Muscle layer of duodenum (tissue), 2 donors: ENCODE measurements around the gene NPAS2.

Experiments
- H3K27ac ChIP-seq: one replicate; pipeline ENCODE4 v1.7.0; 2013; ENCODE audit warnings: mild to moderate bottlenecking, low read length
- H3K27me3 ChIP-seq: one replicate; pipeline ENCODE4 v1.7.0; 2013; ENCODE audit warnings: low read depth, mild to moderate bottlenecking, control low read depth, low read length
- H3K36me3 ChIP-seq, 2 donors: one replicate each; pipeline ENCODE4 v1.7.0; 2013; ENCODE audit warnings: low read length in 2 of 2, control low read depth in 1 of 2, mild to moderate bottlenecking in 1 of 2; ENCODE audit not compliant: insufficient read depth in 2 of 2, control insufficient read depth in 1 of 2
- H3K4me1 ChIP-seq, 2 donors: one replicate each; pipeline ENCODE4 v1.7.0; 2013; ENCODE audit warnings: low read length in 2 of 2, mild to moderate bottlenecking in 2 of 2, control low read depth in 1 of 2, moderate library complexity in 1 of 2; ENCODE audit not compliant: insufficient read depth in 2 of 2, control insufficient read depth in 1 of 2
- H3K4me3 ChIP-seq, 2 donors: one replicate each; pipeline ENCODE4 v1.7.0; 2013; ENCODE audit warnings: low read length in 2 of 2, low read depth in 1 of 2, mild to moderate bottlenecking in 1 of 2
- H3K9me3 ChIP-seq, 2 donors: one replicate each; pipeline ENCODE4 v1.7.0; 2013; ENCODE audit warnings: low read length in 2 of 2, control low read depth in 1 of 2, mild to moderate bottlenecking in 1 of 2; ENCODE audit not compliant: control insufficient read depth in 1 of 2
- donor health status: healthy.

Gene NPAS2

DNA sequence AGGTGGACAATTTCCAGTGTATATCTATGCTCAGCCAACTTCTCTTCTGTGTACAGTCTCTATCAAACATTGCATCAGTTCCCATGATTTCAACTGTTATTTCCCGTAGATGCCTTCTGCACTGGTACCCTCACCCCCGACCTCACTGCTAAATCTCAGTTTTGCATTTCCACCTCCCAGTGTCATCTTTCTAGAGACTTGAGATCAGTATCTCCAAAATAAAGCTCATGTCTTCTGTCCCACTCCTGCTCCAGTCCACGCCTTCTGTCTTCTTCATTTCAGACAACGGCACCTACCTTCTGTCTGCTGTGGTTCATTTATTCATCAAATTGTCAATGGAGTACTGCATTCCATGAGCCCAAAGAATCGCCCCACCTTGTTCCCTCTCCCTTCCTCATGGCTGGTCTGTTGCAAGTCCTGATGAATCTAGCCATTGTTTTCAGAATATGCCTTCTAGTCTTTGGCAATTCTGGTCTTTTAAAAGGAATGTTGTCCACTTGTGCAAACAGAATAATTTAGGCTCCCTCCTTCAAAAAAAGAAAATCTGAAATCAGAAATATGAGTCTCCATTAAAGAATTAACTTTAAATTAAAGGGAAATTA is 23.3 kb upstream of the NPAS2 start:
- Histone ChIP-seq H3K4me3 (no peak overlapping the region), H3K36me3 (no peaks in the 10 kb centered on the region), H3K4me1 (peaks cover 0 to 6% of the 10 kb centered on the region in 2 donors), H3K27ac (no peak overlapping the region), H3K27me3 (no peaks in the 10 kb centered on the region), H3K9me3 (no peaks in the 10 kb centered on the region)

DNA sequence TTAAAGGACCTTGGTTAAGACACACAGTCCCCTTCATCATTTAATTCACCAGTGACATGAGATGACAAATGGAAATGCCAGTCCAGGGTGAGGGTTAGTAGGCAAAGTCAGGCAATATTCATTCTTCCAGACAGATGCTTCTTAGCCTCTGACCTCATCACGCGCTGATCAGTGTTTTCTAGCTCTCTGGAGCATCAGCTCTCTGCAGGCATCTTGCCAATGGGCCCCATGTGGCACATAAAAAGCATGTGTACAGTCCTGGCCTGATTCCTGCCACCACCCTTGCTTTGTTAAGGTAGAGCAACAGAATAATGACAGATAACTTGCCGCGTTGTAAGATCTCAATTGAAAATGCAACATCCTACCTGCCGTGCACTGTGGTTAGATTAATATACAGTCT is 20.3 kb upstream of the NPAS2 start:
- H3K27ac ChIP-seq: no peak overlapping the region
- no peaks in the 10 kb centered on the region for H3K36me3 ChIP-seq

DNA sequence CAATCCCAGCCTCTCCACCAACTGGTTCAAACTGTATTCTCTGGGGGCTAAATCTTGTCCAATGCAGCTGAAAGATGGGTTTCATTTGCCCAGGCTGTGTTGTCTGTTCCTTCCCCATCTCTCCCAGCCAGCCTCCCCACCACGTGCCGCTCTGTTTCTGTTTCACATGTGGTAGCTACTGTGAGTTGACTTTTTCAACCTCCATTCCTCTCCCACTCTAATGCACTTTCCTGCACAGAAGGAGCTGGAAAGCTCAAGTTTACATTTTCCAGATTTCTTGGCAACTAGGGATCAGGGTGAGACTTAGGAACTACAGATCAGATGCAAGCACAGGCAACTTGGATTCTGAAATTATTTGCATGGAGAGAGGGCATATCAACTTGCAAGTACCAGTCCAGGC is 19.0 kb upstream of the NPAS2 start:
- no peaks in the 10 kb centered on the region for H3K27me3 ChIP-seq
- H3K9me3 ChIP-seq: no peaks in the 10 kb centered on the region
- no peak overlapping the region for H3K4me3 ChIP-seq
- H3K4me1 ChIP-seq: peaks cover 0 to 6% of the 10 kb centered on the region in 2 donors
- peak overlapping the region; percentile 40 for H3K27ac ChIP-seq
- H3K36me3 ChIP-seq: no peaks in the 10 kb centered on the region

More for the DNA sequence above, 20.3 kb upstream of the NPAS2 start:
- H3K27me3 ChIP-seq: no peaks in the 10 kb centered on the region
- H3K4me1 ChIP-seq: peaks cover 0 to 6% of the 10 kb centered on the region in 2 donors
- H3K9me3 ChIP-seq: no peaks in the 10 kb centered on the region
- no peak overlapping the region for H3K4me3 ChIP-seq

DNA sequence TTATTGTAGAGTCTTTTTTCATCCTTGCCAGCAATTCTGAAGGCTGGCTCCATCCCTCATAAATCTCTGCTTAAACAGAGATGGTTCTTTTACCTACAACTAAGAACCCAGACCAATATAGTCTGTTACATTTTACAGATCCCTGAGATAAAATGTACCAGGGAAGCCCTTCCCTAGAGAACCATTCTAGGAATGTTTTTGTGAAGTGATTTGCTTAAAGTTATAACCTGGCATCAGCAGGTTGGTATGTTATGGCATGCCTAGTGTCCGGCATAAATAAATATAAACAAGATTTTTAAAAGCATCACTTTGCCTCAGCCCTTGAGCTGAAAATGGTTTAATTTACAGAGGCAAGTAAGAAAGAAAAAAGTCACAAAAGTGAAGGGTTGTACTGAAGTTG is 18.5 kb upstream of the NPAS2 start:
- Histone ChIP-seq H3K4me3 (no peak overlapping the region), H3K27ac (peak overlapping the region; percentile 40), H3K36me3 (no peaks in the 10 kb centered on the region), H3K27me3 (no peaks in the 10 kb centered on the region), H3K9me3 (no peaks in the 10 kb centered on the region), H3K4me1 (peaks cover 0 to 6% of the 10 kb centered on the region in 2 donors)

DNA sequence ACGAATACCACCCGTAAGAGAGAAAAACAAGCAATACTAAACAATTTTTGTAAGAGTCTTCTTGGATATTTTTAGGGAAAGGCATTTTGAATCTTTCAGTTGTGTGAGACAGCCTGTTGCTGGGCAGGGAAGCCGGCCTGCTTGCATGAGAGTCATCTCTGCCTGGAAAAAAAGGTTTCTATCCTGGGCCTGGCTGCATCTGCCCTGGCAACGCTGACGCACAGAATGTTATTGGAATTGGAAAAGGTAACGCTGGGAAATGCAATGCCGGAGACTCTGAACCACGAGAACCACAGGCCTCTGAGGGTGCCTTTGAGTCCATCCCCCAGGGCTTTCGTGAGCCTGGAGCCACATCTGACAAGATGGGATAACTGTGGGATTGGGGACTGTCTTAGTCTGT is 17.9 kb upstream of the NPAS2 start:
- peaks cover 0 to 6% of the 10 kb centered on the region in 2 donors for H3K4me1 ChIP-seq
- H3K27ac ChIP-seq: peak overlapping the region; percentile 40
- H3K9me3 ChIP-seq: no peaks in the 10 kb centered on the region
- H3K27me3 ChIP-seq: no peaks in the 10 kb centered on the region
- no peak overlapping the region for H3K4me3 ChIP-seq
- H3K36me3 ChIP-seq: no peaks in the 10 kb centered on the region

DNA sequence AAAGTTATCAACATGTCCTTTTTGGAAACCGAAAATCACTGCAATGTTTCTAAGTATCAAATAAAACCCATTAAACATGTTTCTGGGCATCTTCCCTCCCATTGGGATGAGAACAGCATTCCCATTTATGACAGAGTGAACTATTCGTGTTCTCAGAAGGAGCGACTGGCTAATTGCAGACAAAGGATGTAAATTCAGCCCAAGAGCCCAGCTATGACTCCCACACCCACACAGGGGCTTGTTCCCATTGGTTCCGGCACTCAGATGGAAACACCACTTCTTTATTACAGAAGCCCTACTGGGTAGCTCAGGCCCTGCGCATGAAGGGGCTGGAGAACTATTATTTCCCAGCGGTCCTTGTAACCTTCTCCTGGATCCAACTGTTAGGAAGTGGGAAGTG is 16.6 kb upstream of the NPAS2 start:
- no peaks in the 10 kb centered on the region for H3K36me3 ChIP-seq

DNA sequence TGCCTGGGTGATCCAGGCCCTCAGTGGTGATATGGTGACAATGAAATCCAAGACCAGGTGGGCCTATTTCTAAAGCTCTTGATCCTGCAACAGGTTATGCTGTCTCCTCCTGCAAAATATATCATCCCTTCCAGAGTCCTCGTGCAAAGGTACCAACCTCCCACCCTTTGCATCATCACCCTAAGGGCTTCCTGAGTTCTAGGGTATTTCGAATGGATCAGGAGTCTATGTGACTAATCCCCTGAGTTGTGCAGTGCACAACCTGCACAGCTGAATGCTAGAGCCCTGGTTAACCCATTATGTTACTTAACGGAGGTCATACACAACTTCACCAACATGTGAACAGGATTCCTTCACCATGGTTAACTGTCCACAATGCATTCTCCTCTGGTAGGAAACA is 13.4 kb upstream of the NPAS2 start:
- Histone ChIP-seq H3K9me3 (no peaks in the 10 kb centered on the region), H3K4me1 (no peaks in the 10 kb centered on the region)

More for the DNA sequence above, 16.6 kb upstream of the NPAS2 start:
- Histone ChIP-seq H3K4me3 (no peak overlapping the region), H3K27ac (no peak overlapping the region), H3K9me3 (no peaks in the 10 kb centered on the region), H3K27me3 (no peaks in the 10 kb centered on the region), H3K4me1 (peaks cover 0 to 6% of the 10 kb centered on the region in 2 donors)

DNA sequence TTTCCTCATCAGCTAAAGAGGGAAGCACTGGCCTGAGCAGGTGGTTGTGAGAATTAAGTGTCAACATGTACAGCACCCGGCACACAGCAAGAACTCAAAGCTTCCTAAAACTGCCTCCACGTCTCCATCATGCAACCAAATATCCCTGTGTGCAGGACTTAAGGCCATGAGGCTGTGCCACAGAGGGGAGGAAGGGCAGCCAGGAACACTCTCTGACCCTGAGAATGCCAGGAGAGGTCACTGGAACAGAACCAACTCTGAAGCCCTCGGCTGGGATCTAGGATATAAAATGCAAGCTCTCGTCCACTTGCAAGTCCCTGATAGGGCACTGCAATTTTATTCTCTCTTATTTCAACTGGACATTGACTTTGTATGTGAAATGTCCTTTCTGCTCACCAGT is 12.2 kb upstream of the NPAS2 start:
- no peaks in the 10 kb centered on the region for H3K9me3 ChIP-seq
- H3K27ac ChIP-seq: no peak overlapping the region
- H3K27me3 ChIP-seq: no peaks in the 10 kb centered on the region
- H3K4me1 ChIP-seq: no peaks in the 10 kb centered on the region
- no peaks in the 10 kb centered on the region for H3K36me3 ChIP-seq
- H3K4me3 ChIP-seq: no peak overlapping the region

More for the DNA sequence above, 13.4 kb upstream of the NPAS2 start:
- no peak overlapping the region for H3K27ac ChIP-seq
- no peaks in the 10 kb centered on the region for H3K27me3 ChIP-seq
- no peaks in the 10 kb centered on the region for H3K36me3 ChIP-seq
- H3K4me3 ChIP-seq: no peak overlapping the region

DNA sequence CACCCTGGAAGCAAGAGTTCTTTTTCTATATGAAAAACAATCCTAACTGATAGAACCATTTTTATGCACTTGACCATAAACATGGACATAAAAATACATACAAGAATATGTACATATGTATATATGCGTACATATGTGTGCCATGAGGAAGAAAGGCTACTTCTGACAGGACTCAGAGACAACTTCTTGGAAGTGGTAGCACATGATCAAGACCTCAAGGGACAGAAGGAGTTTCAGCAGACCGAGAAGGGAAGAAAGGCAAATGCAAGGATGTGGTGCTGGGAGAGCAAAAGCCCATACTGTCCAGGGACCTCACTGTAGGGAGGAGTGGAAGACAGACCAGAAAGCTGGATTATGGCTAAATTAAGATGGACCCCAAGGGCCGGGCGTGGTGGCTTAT is 11.4 kb upstream of the NPAS2 start:
- H3K36me3 ChIP-seq: no peaks in the 10 kb centered on the region
- no peaks in the 10 kb centered on the region for H3K9me3 ChIP-seq
- no peaks in the 10 kb centered on the region for H3K27me3 ChIP-seq
- H3K27ac ChIP-seq: no peak overlapping the region
- no peak overlapping the region for H3K4me3 ChIP-seq
- no peaks in the 10 kb centered on the region for H3K4me1 ChIP-seq

DNA sequence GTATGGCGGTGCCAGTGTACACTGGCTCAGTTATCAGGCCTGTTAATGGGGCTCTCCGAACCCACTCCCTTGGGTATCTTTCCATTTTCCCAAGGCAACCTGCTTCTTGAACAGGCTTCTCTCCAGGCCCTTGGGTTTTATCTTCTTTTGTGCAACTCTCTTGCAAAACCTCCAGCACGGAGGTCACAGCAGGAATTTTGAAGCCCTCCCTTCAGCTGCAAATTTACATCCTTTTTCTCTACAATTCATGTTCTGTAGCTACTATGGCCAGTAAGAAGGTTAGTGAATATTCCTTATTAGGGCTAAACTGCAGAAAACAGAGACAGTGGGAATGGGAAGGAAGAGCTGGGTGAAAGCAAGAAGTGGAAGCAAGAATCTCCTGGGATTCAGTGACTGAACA is 10.4 kb upstream of the NPAS2 start:
- H3K27ac ChIP-seq: no peak overlapping the region

DNA sequence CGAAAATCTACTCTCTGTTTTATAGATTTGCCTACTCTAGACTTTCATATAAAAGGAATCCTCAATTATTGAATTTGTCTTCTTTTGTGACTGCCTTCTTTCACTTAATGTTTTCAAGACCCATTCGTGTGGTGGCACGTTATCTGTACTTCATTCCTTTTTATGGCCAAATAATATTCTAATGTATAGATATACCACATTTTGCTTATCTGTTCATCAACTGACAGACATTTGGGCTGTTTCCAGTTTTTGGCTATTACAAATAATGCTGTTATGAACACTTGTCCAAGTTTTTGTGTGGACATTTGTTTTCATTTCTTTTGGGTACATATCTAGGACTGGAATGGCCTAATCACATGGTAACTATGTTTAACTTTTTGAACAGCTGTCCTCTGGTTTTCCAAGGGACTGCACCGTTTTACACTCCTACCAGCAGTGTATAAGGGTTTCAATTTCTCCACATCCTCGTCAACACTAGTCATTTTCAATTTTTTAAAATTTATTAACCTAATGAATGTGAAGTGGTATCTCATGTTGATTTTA is 9.3 kb upstream of the NPAS2 start:
- Histone ChIP-seq H3K36me3 (no peaks in the 10 kb centered on the region), H3K27ac (no peak overlapping the region), H3K4me1 (no peaks in the 10 kb centered on the region), H3K9me3 (no peaks in the 10 kb centered on the region), H3K4me3 (no peak overlapping the region), H3K27me3 (no peaks in the 10 kb centered on the region)

More for the DNA sequence above, 10.4 kb upstream of the NPAS2 start:
- H3K36me3 ChIP-seq: no peaks in the 10 kb centered on the region
- H3K4me3 ChIP-seq: no peak overlapping the region
- no peaks in the 10 kb centered on the region for H3K4me1 ChIP-seq
- no peaks in the 10 kb centered on the region for H3K27me3 ChIP-seq
- no peaks in the 10 kb centered on the region for H3K9me3 ChIP-seq

DNA sequence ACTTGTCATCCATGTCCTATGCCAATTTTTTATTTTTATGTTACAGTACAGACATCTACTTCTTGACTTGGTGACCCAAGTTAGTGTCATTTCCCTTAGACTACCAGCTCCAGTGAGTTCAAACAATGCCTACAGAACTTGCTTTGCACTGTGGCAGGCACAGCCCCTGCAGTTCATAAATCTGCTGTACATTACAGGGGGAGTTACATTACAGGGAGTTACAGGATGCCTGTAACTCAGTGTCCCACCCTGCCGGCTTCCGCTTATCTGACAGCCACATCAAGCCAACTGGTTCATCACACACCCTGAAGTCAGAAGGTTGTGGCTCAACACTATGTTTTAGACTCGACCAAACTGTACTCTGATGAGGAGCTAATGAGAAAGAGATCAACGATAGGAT is 7.8 kb upstream of the NPAS2 start:
- Histone ChIP-seq H3K4me1 (no peaks in the 10 kb centered on the region), H3K9me3 (no peaks in the 10 kb centered on the region), H3K36me3 (no peaks in the 10 kb centered on the region), H3K27me3 (no peaks in the 10 kb centered on the region), H3K4me3 (no peak overlapping the region), H3K27ac (no peak overlapping the region)
